SK-N-SH (cell line): ENCODE measurements around the gene PSPN. TPM values are rescaled to one million over a fixed set of nuclear protein-coding genes. Genes with fewer than 3 reads are reported as not detected.

ENCODE experiments used
- CTCF ChIA-PET: fragments of 300-600, 350-600 bp; formaldehyde crosslinking; extraction: SDS; loops from one replicate; lab custom pipeline; 2021; lab: Yijun Ruan, JAX
- POLR2A ChIA-PET: fragments of 350-600 bp; sonication (Branson Sonifier 250); formaldehyde crosslinking; extraction: SDS; loops from one replicate; lab custom pipeline; 2020; ENCODE audit warnings: antibody characterized with exemption, inconsistent platforms; lab: Yijun Ruan, JAX
- DNase-seq: peaks from one replicate; pipeline ENCODE4 v3.0.0; 2012
- H2AFZ ChIP-seq: fragments of 200-600 bp; sonication (generic); 2 replicates; pipeline ENCODE4 v1.8.1; 2016; ENCODE audit warnings: antibody characterized with exemption, mild to moderate bottlenecking, low read depth
- H3F3A ChIP-seq: fragments of 200-600 bp; sonication (generic); replicated peaks from 2 replicates; pipeline ENCODE3; 2016; ENCODE audit warnings: antibody characterized with exemption, mild to moderate bottlenecking; ENCODE audit not compliant: insufficient read depth
- H3K27ac ChIP-seq, 2 experiments: fragments of 200-500 bp in 1 of 2; fragments of 200-600 bp in 1 of 2; sonication (Bioruptor generic) in 1 of 2; sonication (generic), shearing (Covaris generic) in 1 of 2; 2 replicates each; pipeline versions ENCODE4 v1.5.1 to v1.6.1; 2014 to 2016; ENCODE audit warnings: low read depth in 2 of 2, inconsistent platforms in 1 of 2, low read length in 1 of 2, mild to moderate bottlenecking in 1 of 2, mixed read lengths in 1 of 2
- H3K27me3 ChIP-seq: fragments of 200-600 bp; sonication (generic), shearing (Covaris generic); 2 replicates; pipeline ENCODE4 v1.6.1; 2016; ENCODE audit warnings: mixed run types; ENCODE audit not compliant: insufficient read depth
- H3K36me3 ChIP-seq, 2 experiments: fragments of 200-500 bp in 1 of 2; fragments of 200-600 bp in 1 of 2; sonication (Bioruptor generic) in 1 of 2; sonication (generic) in 1 of 2; replicated peaks in 1 of 2; 2 replicates each; pipeline versions ENCODE3 to v1.5.1; 2014 to 2016; ENCODE audit warnings: low read length in 1 of 2, mild to moderate bottlenecking in 1 of 2; ENCODE audit not compliant: insufficient read depth in 2 of 2, control insufficient read depth in 1 of 2
- H3K4me1 ChIP-seq, 2 experiments: fragments of 200-500 bp in 1 of 2; fragments of 200-600 bp in 1 of 2; sonication (Bioruptor generic) in 1 of 2; sonication (generic), shearing (Covaris generic) in 1 of 2; 2 replicates each; pipeline versions ENCODE4 v1.5.1 to v1.6.1; 2014 to 2016; ENCODE audit warnings: low read depth in 1 of 2, low read length in 1 of 2, mixed run types in 1 of 2; ENCODE audit not compliant: insufficient read depth in 2 of 2, control insufficient read depth in 1 of 2
- H3K4me2 ChIP-seq: fragments of 200-600 bp; sonication (generic), shearing (Covaris generic); 2 replicates; pipeline ENCODE4 v1.6.1; 2017; ENCODE audit warnings: mixed run types
- H3K4me3 ChIP-seq, 2 experiments: fragments of 200-500 bp in 1 of 2; fragments of 200-600 bp in 1 of 2; sonication (Bioruptor generic) in 1 of 2; sonication (generic), shearing (Covaris generic) in 1 of 2; 2 replicates each; pipeline versions ENCODE4 v1.5.1 to v1.8.1; 2014 to 2016; ENCODE audit warnings: low read depth in 2 of 2, inconsistent platforms in 1 of 2, low read length in 1 of 2, mild to moderate bottlenecking in 1 of 2, mixed read lengths in 1 of 2, moderate library complexity in 1 of 2
- H3K79me2 ChIP-seq: fragments of 200-600 bp; sonication (generic); 2 replicates; pipeline ENCODE4 v1.8.1; 2017; ENCODE audit warnings: mild to moderate bottlenecking; ENCODE audit not compliant: insufficient read depth
- H3K9ac ChIP-seq: fragments of 200-600 bp; sonication (generic); 2 replicates; pipeline ENCODE4 v1.6.1; 2017; ENCODE audit warnings: mixed run types
- H3K9me2 ChIP-seq: fragments of 200-600 bp; sonication (generic); 2 replicates; pipeline ENCODE4 v1.6.1; 2017; ENCODE audit warnings: mixed run types
- H3K9me3 ChIP-seq: fragments of 200-600 bp; sonication (generic); 2 replicates; pipeline ENCODE4 v1.6.1; 2017; ENCODE audit warnings: mixed run types, mild to moderate bottlenecking, moderate library complexity
- H4K20me1 ChIP-seq: fragments of 200-600 bp; sonication (generic); 2 replicates; pipeline ENCODE4 v1.6.1; 2017; ENCODE audit warnings: mild to moderate bottlenecking, mixed run types; ENCODE audit not compliant: insufficient read depth
- CTCF ChIP-seq: fragments of 200-600 bp; sonication (generic); IDR thresholded peaks from 2 replicates; pipeline ENCODE4 v1.6.1; 2017; ENCODE audit warnings: antibody characterized with exemption, mild to moderate bottlenecking, moderate library complexity
- ELF1 ChIP-seq: IDR thresholded peaks from 2 replicates; pipeline ENCODE4 v1.4.0; 2012
- EZH2phosphoT487 ChIP-seq: fragments of 200-600 bp; sonication (generic); IDR thresholded peaks from 2 replicates; pipeline ENCODE4 v1.6.1; 2017; ENCODE audit warnings: low read depth, mixed run types, mild to moderate bottlenecking, antibody characterized with exemption, moderate library complexity, borderline replicate concordance
- GABPA ChIP-seq: IDR thresholded peaks from 2 replicates; pipeline ENCODE4 v1.4.0; 2012; ENCODE audit warnings: low read depth, mild to moderate bottlenecking
- MEF2A ChIP-seq: IDR thresholded peaks from 2 replicates; pipeline ENCODE4 v1.4.0; 2012; ENCODE audit warnings: low read depth, borderline replicate concordance
- MXI1 ChIP-seq: IDR thresholded peaks from 2 replicates; pipeline ENCODE4 v1.6.1; 2012; ENCODE audit warnings: mild to moderate bottlenecking, low read depth, low read length, improper control_type of control experiment
- NFIC ChIP-seq: IDR thresholded peaks from 2 replicates; pipeline ENCODE4 v1.4.0; 2012; ENCODE audit warnings: borderline replicate concordance
- NRF1 ChIP-seq: IDR thresholded peaks from 2 replicates; pipeline ENCODE4 v1.6.1; 2012; ENCODE audit warnings: low read depth, mild to moderate bottlenecking, low read length
- PBX3 ChIP-seq: IDR thresholded peaks from 2 replicates; pipeline ENCODE4; 2012
- RFX5 ChIP-seq: IDR thresholded peaks from 2 replicates; pipeline ENCODE4 v1.6.1; 2012; ENCODE audit warnings: mild to moderate bottlenecking, improper control_type of control experiment, low read length
- RXRA ChIP-seq: IDR thresholded peaks from 2 replicates; pipeline ENCODE4 v1.4.0; 2012; ENCODE audit warnings: low read depth, mild to moderate bottlenecking, borderline replicate concordance
- WGBS: methylation state at CpG from one replicate; pipeline ENCODE4 v1.1.6; 2017; ENCODE audit warnings: low lambda C conversion rate; 5-methylcytosine and 5-hydroxymethylcytosine counted together
- polyA plus RNA-seq, 3 experiments: library from polyadenylated mRNA; depleted of rRNA; stranded (reverse); fragments of >200 nt; gene quantifications; 2 replicates each; pipeline ENCODE4 v1.2.3, GENCODE V29; 2012

PSPN gene
- polyA plus RNA-seq, 1 of the 3 experiments (the other 2 are of a cell fraction), result 0.59 TPM

- Histone ChIP-seq H3F3A (peaks cover 7% of the 10 kb centered on the region), H3K27ac (no peak overlapping the region), H3K9ac (no peak overlapping the region), H3K4me3 (no peak overlapping the region), H2AFZ (no peak overlapping the region), H3K79me2 (peaks cover 8% of the 10 kb centered on the region; the same call in 1 of the 2 replicates), H3K9me3 (no peaks in the 10 kb centered on the region), H3K27me3 (no peaks in the 10 kb centered on the region), H3K9me2 (no peaks in the 10 kb centered on the region), H3K36me3 (peaks cover 47 to 53% of the 10 kb centered on the region in 2 experiments), H3K4me2 (no peak overlapping the region), H4K20me1 (no peaks in the 10 kb centered on the region), H3K4me1 (no peaks in the 10 kb centered on the region)
- WGBS, result 89% methylated on average over 4 of the region's 4 CpGs
- DNase-seq, result no peak
- ChIA-PET CTCF (no interaction called here), POLR2A (no interaction called here)
- TF ChIP-seq CTCF, result no peak
- no peak for TF ChIP-seq EZH2phosphoT487
- no peak for TF ChIP-seq RXRA
- no peak for TF ChIP-seq MEF2A
Observed at GRCh38 chr19:6384381-6384780, 8.6 kb upstream of the PSPN start.

- Histone ChIP-seq H3K36me3 (peaks cover 46 to 48% of the 10 kb centered on the region in 2 experiments), H3K4me2 (no peak overlapping the region), H3K79me2 (no peaks in the 10 kb centered on the region), H3K9ac (no peak overlapping the region), H3K4me3 (no peak overlapping the region), H3F3A (peaks cover 15% of the 10 kb centered on the region), H4K20me1 (no peaks in the 10 kb centered on the region), H3K27ac (no peak overlapping the region), H3K27me3 (no peaks in the 10 kb centered on the region), H2AFZ (no peak overlapping the region), H3K9me3 (no peaks in the 10 kb centered on the region), H3K4me1 (no peaks in the 10 kb centered on the region), H3K9me2 (no peaks in the 10 kb centered on the region)
- POLR2A ChIA-PET, result interaction anchor here (1.3 kb wide), 1 partner anchor 10 kb away, joined by 3 read pairs; the partner anchor contains the start of gene ALKBH7
- no peak for DNase-seq
- no peak for TF ChIP-seq ELF1
- CTCF ChIA-PET, result no interaction called here
- WGBS, result over 99% methylated on average over 13 of the region's 19 CpGs
Observed at GRCh38 chr19:6383188-6383587, 7.5 kb upstream of the PSPN start.

- Histone ChIP-seq H4K20me1 (no peaks in the 10 kb centered on the region), H3K27me3 (no peaks in the 10 kb centered on the region), H3K36me3 (peaks cover 34 to 45% of the 10 kb centered on the region in 2 experiments), H3K4me2 (no peak overlapping the region), H3K4me3 (no peak overlapping the region), H3K9ac (no peak overlapping the region), H3K9me3 (no peaks in the 10 kb centered on the region), H3F3A (peaks cover 22% of the 10 kb centered on the region), H3K27ac (no peak overlapping the region), H3K79me2 (no peaks in the 10 kb centered on the region), H2AFZ (no peak overlapping the region), H3K4me1 (peaks cover 0 to 6% of the 10 kb centered on the region in 2 experiments; a peak in 1 of 4 replicates), H3K9me2 (no peaks in the 10 kb centered on the region)
- ChIA-PET CTCF (no interaction called here), POLR2A (no interaction called here)
- DNase-seq, result no peak
- WGBS, result 97% methylated on average over 30 of the region's 40 CpGs
- TF ChIP-seq EZH2phosphoT487 (no peak), RFX5 (no peak), NFIC (no peak), PBX3 (no peak), MXI1 (no peak), GABPA (no peak), MEF2A (no peak), CTCF (no peak), NRF1 (no peak)
Observed at GRCh38 chr19:6381030-6381750, 5.5 kb upstream of the PSPN start.
